Stimulated activated naive CD8-positive, alpha-beta T cell treated with anti-CD3 and anti-CD28 coated beads, Interleukin-15, amount 100 ng/mL, for 72 hours (primary cell): ENCODE data around the gene CTPS1.

Experiments used
- ATAC-seq: fragments of 150-1000 bp; cut with Tn5 transposase; 2 replicates; pipeline ENCODE4 v1.10.0; 2021; ENCODE audit warnings: mild to moderate bottlenecking, moderate library complexity
- DNase-seq, 2 donors: peaks; one replicate each; pipeline ENCODE4 v3.0.0; 2021 to 2022
- H3K27ac Mint-ChIP-seq, 2 donors: one replicate each; pipeline ENCODE4 v1.8.0; 2022; ENCODE audit warnings: mild to moderate bottlenecking in 2 of 2, mixed read lengths in 2 of 2, moderate library complexity in 2 of 2
- H3K27me3 Mint-ChIP-seq: one replicate; pipeline ENCODE4 v1.8.0; 2022; ENCODE audit warnings: mixed read lengths
- H3K4me1 Mint-ChIP-seq: one replicate; pipeline ENCODE4 v1.8.0; 2022; ENCODE audit warnings: mild to moderate bottlenecking, mixed read lengths
- H3K4me3 Mint-ChIP-seq, 2 donors: one replicate each; pipeline ENCODE4 v1.8.0; 2022; ENCODE audit warnings: mild to moderate bottlenecking in 2 of 2, mixed read lengths in 2 of 2, moderate library complexity in 1 of 2
- H3K9me3 Mint-ChIP-seq, 2 donors: one replicate each; pipeline ENCODE4 v1.8.0; 2022; ENCODE audit warnings: mixed read lengths in 2 of 2

Gene CTPS1

DNA sequence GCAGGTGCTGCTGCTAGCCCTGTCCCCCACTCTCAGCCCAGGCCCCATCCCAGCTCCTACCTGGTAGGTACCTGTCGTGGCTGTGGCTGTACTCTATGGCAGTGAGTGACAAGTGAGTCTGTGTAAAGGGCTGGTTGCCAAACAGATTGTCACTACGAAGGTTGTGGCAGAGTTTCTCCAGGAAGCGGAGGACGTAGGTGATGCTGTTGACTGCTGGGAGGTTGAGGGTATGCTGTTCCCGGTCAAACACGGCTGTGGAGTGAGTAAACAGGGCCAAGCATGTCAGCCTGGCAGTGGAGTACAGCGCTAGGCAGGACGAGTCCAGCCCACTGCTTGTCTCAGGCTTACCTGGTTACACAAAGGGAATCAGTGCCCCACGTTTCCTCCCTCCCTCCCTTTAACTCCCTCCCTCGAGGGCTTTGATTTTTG lies 66.9 kb downstream of the CTPS1 start:
- Mint-ChIP-seq H3K4me3 (no peak overlapping the region), H3K27ac (no peak overlapping the region), H3K27me3 (no peaks in the 10 kb centered on the region), H3K4me1 (no peaks in the 10 kb centered on the region), H3K9me3 (no peaks in the 10 kb centered on the region)
- ATAC-seq: no peak
- DNase-seq: no peak

DNA sequence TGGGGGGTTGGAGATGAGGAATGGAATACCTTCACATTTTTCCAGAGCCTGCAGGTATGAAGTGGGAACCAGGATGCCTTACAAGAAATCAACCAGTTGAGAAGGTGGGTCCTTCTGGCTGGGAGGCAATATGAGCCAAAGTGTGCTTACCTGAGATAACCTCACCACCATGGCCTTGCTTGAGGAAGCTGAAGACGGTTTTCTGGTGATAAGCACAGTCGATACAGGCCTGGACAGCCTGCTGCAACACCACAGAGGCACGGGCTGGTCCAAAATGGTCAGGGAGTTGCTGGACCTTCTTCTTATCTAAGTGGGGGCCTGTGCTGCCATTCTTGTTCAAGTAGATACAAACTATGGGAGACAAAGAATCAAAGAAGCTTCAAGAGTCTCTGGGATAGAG lies 69.0 kb downstream of the CTPS1 start:
- no peaks in the 10 kb centered on the region for H3K4me1 Mint-ChIP-seq
- H3K9me3 Mint-ChIP-seq: no peaks in the 10 kb centered on the region
- H3K27me3 Mint-ChIP-seq: no peaks in the 10 kb centered on the region
- H3K4me3 Mint-ChIP-seq: no peak overlapping the region
- DNase-seq (no peak), ATAC-seq (no peak)
- H3K27ac Mint-ChIP-seq: no peak overlapping the region

DNA sequence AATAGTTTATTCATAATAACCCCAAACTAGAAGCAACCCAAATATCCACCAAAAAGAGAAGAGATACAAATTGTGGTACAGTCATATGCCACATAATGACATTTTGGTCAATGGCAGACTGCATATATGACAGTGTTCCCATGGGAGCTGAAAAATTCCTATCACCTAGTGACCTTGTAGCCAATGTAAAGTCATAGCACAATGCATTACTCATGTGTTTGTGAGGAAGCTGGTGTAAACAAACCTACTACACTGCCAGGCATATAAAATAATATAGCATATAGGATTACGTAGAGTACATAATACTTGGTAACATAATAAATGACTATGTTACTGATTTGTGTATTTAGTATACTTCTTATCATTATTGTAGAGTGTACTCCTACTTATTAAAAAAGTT lies 71.5 kb downstream of the CTPS1 start:
- H3K9me3 Mint-ChIP-seq: no peaks in the 10 kb centered on the region
- no peaks in the 10 kb centered on the region for H3K27me3 Mint-ChIP-seq

DNA sequence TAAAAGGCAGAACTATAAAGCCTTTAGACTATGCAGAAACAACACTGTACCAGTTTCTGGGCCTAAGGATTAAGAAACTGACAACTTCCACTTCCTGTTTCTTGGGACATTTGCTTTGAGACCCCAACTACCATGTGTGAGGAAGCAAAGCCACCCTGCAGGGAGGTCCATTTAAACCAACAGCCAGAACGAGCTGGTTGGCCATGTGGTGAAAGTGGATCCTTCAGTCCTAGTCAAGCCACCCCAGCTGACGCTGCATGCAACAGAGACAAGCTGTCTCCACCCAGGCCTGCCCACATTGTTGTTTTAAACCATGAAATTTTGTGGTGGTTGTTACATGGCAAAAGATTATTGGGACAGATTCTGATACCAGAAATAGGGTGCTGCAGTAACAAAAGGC lies 73.8 kb downstream of the CTPS1 start:
- H3K27me3 Mint-ChIP-seq: no peaks in the 10 kb centered on the region
- ATAC-seq (no peak), DNase-seq (no peak)
- H3K9me3 Mint-ChIP-seq: no peaks in the 10 kb centered on the region
- H3K4me1 Mint-ChIP-seq: no peaks in the 10 kb centered on the region
- H3K4me3 Mint-ChIP-seq: no peak overlapping the region
- H3K27ac Mint-ChIP-seq: no peak overlapping the region

More for the DNA sequence above, 71.5 kb downstream of the CTPS1 start:
- no peak overlapping the region for H3K4me3 Mint-ChIP-seq
- ATAC-seq (no peak), DNase-seq (no peak)
- no peaks in the 10 kb centered on the region for H3K4me1 Mint-ChIP-seq
- no peak overlapping the region for H3K27ac Mint-ChIP-seq

DNA sequence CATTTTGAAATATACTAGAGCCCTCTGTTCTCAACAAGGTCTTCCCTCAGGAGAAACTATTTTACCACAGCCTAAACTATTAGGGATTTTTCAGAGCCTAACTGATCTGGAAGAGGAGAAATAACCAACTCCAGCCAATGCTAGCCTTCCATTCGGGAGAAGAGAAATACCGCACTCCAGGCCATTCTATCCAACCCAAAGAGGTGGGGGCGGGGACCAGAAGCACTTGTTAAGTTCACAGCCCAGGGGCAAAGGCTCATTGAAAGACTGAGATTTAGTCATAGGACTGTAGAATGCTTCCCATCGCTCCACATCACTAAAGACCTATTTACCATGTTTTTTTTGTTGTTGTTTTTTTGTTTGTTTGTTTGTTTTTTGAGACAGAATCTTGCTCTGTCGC lies 77.4 kb downstream of the CTPS1 start:
- H3K27me3 Mint-ChIP-seq: no peaks in the 10 kb centered on the region
- DNase-seq: no peak
- no peaks in the 10 kb centered on the region for H3K9me3 Mint-ChIP-seq
- H3K27ac Mint-ChIP-seq: no peak overlapping the region
- H3K4me1 Mint-ChIP-seq: no peaks in the 10 kb centered on the region
- no peak overlapping the region for H3K4me3 Mint-ChIP-seq
- no peak for ATAC-seq
